NCI-H1092 treated with DMSO at 0.1 percent for 48 hours (cell line): ENCODE measurements around the gene RHAG.

Experiments
- DNase-seq: peaks from one replicate; lab custom pipeline; 2025; lab: John Stamatoyannopoulos, UW

RHAG gene

DNA sequence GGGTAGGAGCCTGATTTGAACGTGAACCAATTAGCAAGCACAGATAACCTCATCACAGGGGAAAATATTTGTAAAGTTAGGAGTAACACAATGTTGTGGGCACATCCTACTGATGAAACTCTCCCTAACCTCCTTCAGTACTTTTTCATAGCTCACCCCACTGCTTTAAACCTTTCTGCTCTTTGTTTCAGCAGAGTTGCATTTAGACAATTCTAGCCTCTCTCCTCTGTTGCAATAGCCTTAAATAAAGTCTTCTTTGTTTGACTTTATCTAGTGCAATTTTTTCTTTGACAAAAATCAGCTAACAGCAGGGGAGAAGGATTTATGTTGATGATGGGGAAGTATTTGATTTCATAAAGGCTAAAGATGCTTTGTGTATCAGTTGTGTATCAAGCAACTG lies 72.1 kb downstream of the RHAG start:
- no peak for DNase-seq

DNA sequence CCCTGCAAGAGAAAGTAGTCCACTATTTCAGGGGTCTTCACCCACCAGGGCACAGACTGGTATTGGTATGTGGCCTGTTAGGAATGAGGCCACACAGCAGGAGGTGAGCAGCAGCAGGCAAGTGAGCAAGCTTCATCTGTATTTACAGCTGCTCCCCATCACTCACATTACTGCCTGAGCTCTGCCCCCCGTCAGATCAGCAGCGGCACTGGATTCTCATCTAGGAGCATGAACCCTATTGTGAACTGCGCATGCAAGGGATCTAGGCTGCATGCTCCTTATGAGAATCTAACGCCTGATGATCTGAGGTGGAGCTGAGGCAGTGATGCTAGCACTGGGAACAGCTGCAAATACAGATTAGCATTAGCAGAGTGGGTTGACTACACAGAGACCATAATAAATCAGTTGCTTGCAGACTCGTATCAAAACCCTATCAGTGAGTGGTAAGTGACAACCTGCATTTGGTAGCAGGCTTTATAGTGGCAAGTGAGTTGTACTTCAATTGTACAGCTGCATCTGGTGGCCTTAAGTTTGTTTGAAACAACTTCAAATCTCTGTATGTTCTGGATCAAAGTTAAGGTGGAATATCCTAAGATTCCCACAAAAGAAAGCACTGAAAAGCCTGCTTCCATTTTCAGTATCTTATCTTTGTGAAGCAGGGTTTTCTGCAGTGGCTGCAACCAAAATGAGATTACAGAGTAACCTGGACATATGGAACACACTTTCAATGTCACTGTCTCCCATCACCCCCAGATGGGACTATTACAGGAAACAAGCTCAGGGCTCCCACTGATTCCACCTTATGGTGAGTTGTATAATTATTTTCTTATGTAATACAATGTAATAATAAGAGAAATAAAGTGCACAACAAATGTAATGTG lies 73.4 kb downstream of the RHAG start:
- no peak for DNase-seq

DNA sequence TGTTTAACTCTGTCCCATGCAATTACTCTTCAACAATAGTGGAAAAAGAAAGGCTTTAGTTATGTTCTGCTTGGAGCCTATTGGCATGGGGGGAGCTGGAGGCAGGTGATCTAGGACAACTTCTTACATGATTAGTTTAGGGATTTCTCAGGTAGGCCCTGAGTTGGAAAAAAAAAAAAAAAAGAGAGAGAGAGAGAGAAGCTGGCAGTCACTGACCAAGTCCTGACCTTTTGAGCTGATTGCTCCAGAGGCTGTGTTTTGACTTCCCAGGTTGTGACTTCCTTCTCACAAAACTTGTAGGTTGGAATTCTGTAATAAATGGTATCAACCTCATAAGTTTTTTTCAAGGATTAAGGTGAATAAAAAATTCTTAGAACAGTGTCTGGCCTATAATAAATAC lies 78.4 kb downstream of the RHAG start:
- no peak for DNase-seq

DNA sequence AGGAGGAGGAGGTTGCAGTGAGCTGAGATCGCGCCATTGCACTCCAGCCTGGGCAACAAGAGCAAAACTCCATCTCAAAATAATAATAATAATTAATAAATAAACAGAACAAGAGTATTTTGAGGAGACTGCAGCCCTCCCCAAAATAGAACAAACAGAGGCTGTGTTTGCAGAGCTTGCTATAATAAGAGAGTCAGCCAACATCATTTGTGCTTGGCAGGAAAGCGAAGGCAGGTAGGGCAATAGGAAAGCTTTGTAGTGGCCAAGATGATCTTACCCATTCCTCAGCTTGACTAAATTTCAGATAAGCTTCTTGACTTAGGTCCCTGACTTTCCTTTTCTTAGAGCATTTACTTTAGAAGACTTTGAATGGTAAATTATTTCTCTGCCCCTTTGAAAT lies 79.5 kb downstream of the RHAG start:
- no peak for DNase-seq

DNA sequence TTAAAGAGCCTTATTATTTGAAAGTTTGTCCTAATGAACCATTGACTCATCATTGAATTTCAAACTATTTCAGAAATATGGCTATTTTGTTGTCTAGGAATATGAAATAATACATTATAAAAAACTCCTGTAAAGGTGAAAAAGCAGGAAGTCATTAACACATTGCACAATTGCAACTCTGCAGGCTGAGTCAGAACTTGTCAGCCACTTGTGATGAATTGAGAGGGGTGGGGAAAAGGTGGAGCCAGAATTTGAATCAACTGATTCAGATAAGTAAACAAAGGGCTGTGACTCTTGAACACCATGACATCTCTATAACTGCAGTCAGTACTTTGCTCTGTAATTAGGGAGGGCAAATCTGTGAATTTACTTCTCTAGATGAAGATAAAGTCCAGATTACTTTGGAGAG lies 80.2 kb downstream of the RHAG start:
- DNase-seq, result no peak

DNA sequence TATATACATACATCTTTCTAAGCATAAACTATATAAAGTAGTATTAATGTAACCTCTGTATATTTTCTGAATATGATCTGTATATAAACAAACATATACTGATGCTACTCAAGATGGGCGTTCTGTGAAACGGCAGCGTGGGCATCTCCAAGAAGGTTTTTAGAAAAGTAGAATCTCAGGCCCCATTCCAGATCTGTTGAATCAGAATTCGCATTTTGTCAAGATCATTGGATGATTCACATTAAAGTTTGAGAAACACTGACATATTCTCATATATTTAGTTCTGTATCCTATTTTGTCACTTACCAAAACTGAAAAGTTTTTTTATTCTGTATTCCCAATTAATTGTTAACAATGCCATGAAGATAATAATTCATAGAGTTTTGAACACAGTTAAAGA lies 80.7 kb downstream of the RHAG start:
- no peak for DNase-seq
